ENCODE data around the gene MAT2B.

DNA sequence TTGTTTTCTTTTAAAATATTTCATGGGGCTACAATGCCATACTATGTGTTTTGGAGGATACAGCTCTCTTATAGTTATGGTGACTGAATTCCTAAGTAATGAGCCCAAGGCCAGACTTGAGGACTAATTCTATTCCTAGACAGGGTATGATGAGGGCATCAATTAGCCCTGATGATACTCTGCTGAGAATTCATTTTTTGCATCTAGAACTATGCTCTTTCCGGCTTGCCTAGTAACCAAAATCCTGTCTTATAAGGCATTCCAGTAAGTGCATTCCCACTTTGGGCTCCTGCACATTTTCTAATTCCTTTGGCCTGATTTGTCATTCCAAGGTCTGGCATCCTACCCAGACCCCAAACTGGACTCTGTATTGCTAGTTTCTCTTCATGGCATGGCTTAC is 62.4 kb downstream of the MAT2B start:
- no peak for TF ChIP-seq CTCF (IDR thresholded peaks at IDR 0.05)
- TF ChIP-seq POLR2A (IDR thresholded peaks at IDR 0.05), result no peak
- TF ChIP-seq EP300 (IDR thresholded peaks at IDR 0.05), result no peak

All from tibial nerve (tissue), 4 donors.